Neural cell (in vitro differentiated cells): Measurements from ENCODE around the gene SOAT1. TPM values are rescaled to one million over a fixed set of nuclear protein-coding genes. Genes with fewer than 3 reads are reported as not detected.

Source experiments
- H2AFZ ChIP-seq: fragments of 200-600, 300-800 bp; sonication (generic), shearing (Covaris generic); 2 replicates; pipeline ENCODE4 v1.6.0; 2014; ENCODE audit warnings: low read depth, mild to moderate bottlenecking, antibody characterized with exemption, low read length, moderate library complexity
- H3F3A ChIP-seq: fragments of 200-600 bp; shearing (Covaris generic); 2 replicates; pipeline ENCODE4 v1.6.1; 2016; ENCODE audit warnings: mild to moderate bottlenecking, moderate library complexity, mixed read lengths, antibody characterized with exemption, low read length; ENCODE audit not compliant: insufficient read depth, poor library complexity, severe bottlenecking
- H3K27ac ChIP-seq: fragments of 200-600, 300-800 bp; sonication (generic), shearing (Covaris generic); 2 replicates; pipeline ENCODE4 v1.5.1; 2014; ENCODE audit warnings: mild to moderate bottlenecking, low read length, moderate library complexity
- H3K27me3 ChIP-seq: fragments of 300-800, 200-600 bp; sonication (generic), shearing (Covaris generic); 2 replicates; pipeline ENCODE4 v1.6.0; 2014; ENCODE audit warnings: mild to moderate bottlenecking, low read depth, low read length, moderate library complexity; ENCODE audit not compliant: insufficient read depth
- H3K36me3 ChIP-seq: fragments of 300-800, 200-600 bp; sonication (generic), shearing (Covaris generic); 2 replicates; pipeline ENCODE4 v1.5.1; 2014; ENCODE audit warnings: mild to moderate bottlenecking, antibody characterized with exemption, low read length, moderate library complexity; ENCODE audit not compliant: insufficient read depth
- H3K4me2 ChIP-seq: fragments of 300-800, 200-600 bp; sonication (generic), shearing (Covaris generic); 2 replicates; pipeline ENCODE4 v1.6.0; 2014; ENCODE audit warnings: mild to moderate bottlenecking, low read length
- H3K4me3 ChIP-seq: fragments of 300-800, 200-600 bp; sonication (generic), shearing (Covaris generic); 2 replicates; pipeline ENCODE4 v1.5.1; 2014; ENCODE audit warnings: mild to moderate bottlenecking, low read length, moderate library complexity
- H3K79me2 ChIP-seq: fragments of 200-600 bp; shearing (Covaris generic); replicated peaks from 2 replicates; pipeline ENCODE4 v1.6.0; 2014; ENCODE audit warnings: mild to moderate bottlenecking, low read length, moderate library complexity; ENCODE audit not compliant: insufficient read depth
- H3K9ac ChIP-seq: fragments of 300-800, 200-600 bp; sonication (generic), shearing (Covaris generic); 2 replicates; pipeline ENCODE4 v1.6.1; 2016; ENCODE audit warnings: mild to moderate bottlenecking, low read length, mixed read lengths
- H3K9me2 ChIP-seq: fragments of 200-600 bp; shearing (Covaris generic); 2 replicates; pipeline ENCODE4 v1.6.1; 2016; ENCODE audit warnings: mild to moderate bottlenecking, low read length, mixed read lengths; ENCODE audit not compliant: insufficient read depth
- H3K9me3 ChIP-seq: fragments of 200-600, 300-800 bp; sonication (generic), shearing (Covaris generic); 2 replicates; pipeline ENCODE4 v1.6.1; 2016; ENCODE audit warnings: mild to moderate bottlenecking, mixed run types, low read length, moderate library complexity, mixed read lengths
- H4K20me1 ChIP-seq: fragments of 200-600 bp; shearing (Covaris generic); 2 replicates; pipeline ENCODE4 v1.6.1; 2016; ENCODE audit warnings: mild to moderate bottlenecking, mixed run types; ENCODE audit not compliant: insufficient read depth
- CTCF ChIP-seq: fragments of 450-650 bp; IDR thresholded peaks from 2 replicates; pipeline ENCODE4 v1.5.1; 2014; ENCODE audit warnings: antibody characterized with exemption, mild to moderate bottlenecking, moderate library complexity; ENCODE audit not compliant: poor library complexity, severe bottlenecking
- EP300 ChIP-seq: fragments of 450-650 bp; conservative IDR thresholded peaks from 2 replicates; pipeline ENCODE4 v1.6.1; 2014; ENCODE audit warnings: antibody characterized with exemption, mild to moderate bottlenecking, moderate library complexity; ENCODE audit not compliant: poor library complexity, severe bottlenecking
- EZH2 ChIP-seq: fragments of 200-600, 300-800 bp; shearing (Covaris generic), sonication (generic); IDR thresholded peaks from 2 replicates; pipeline ENCODE4 v1.6.1; 2014; ENCODE audit warnings: antibody characterized with exemption, low read length, borderline replicate concordance, mild to moderate bottlenecking; ENCODE audit not compliant: insufficient read depth, poor library complexity, severe bottlenecking
- MXI1 ChIP-seq: fragments of 450-650 bp; conservative IDR thresholded peaks from 2 replicates; pipeline ENCODE4 v1.6.1; 2014; ENCODE audit warnings: antibody characterized with exemption, mild to moderate bottlenecking; ENCODE audit not compliant: poor library complexity, severe bottlenecking
- POLR2AphosphoS5 ChIP-seq: IDR thresholded peaks from 2 replicates; pipeline ENCODE4 v1.6.1; 2012
- RAD21 ChIP-seq: fragments of 450-650 bp; conservative IDR thresholded peaks from 2 replicates; pipeline ENCODE4 v1.6.1; 2014; ENCODE audit warnings: antibody characterized with exemption, mild to moderate bottlenecking, moderate library complexity
- REST ChIP-seq: IDR thresholded peaks from 2 replicates; pipeline ENCODE4 v1.6.1; 2012; ENCODE audit warnings: borderline replicate concordance
- SMC3 ChIP-seq: fragments of 450-650 bp; conservative IDR thresholded peaks from 2 replicates; pipeline ENCODE4 v1.6.1; 2014; ENCODE audit warnings: antibody characterized with exemption, mild to moderate bottlenecking, moderate library complexity; ENCODE audit not compliant: poor library complexity
- TAF1 ChIP-seq: IDR thresholded peaks from 2 replicates; pipeline ENCODE4 v1.6.1; 2012; ENCODE audit warnings: low read depth
- polyA plus RNA-seq: library from polyadenylated mRNA; depleted of rRNA; stranded (reverse); fragments of >200 nt; gene quantifications from 2 replicates; pipeline ENCODE4 v1.2.3, GENCODE V29; 2014

The SOAT1 gene
- polyA plus RNA-seq, 1 donor from 2014 or later, result 5.7 TPM

GRCh38 chr1:179325836-179326235 lies 32.2 kb downstream of the SOAT1 start:
- Histone ChIP-seq H3K36me3 (no peaks in the 10 kb centered on the region), H3K79me2 (no peaks in the 10 kb centered on the region), H3F3A (no peaks in the 10 kb centered on the region), H2AFZ (no peak overlapping the region), H4K20me1 (no peaks in the 10 kb centered on the region), H3K4me3 (no peak overlapping the region), H3K4me2 (no peak overlapping the region), H3K9ac (no peak overlapping the region), H3K9me3 (no peaks in the 10 kb centered on the region), H3K27me3 (no peaks in the 10 kb centered on the region), H3K27ac (no peak overlapping the region), H3K9me2 (no peaks in the 10 kb centered on the region)
- TF ChIP-seq RAD21, result no peak
- TF ChIP-seq POLR2AphosphoS5, result no peak
- no peak for TF ChIP-seq REST
- TF ChIP-seq EP300, result no peak
- TF ChIP-seq TAF1, result no peak
- no peak for TF ChIP-seq MXI1
- no peak for TF ChIP-seq SMC3
- no peak for TF ChIP-seq EZH2
- TF ChIP-seq CTCF, result no peak

- Histone ChIP-seq H3K9ac (no peak overlapping the region), H3K79me2 (no peaks in the 10 kb centered on the region), H3K27me3 (no peaks in the 10 kb centered on the region), H3K4me2 (no peak overlapping the region), H3K27ac (no peak overlapping the region), H3K9me2 (no peaks in the 10 kb centered on the region), H3K9me3 (no peaks in the 10 kb centered on the region), H4K20me1 (no peaks in the 10 kb centered on the region), H3K4me3 (no peak overlapping the region), H2AFZ (no peak overlapping the region), H3K36me3 (no peaks in the 10 kb centered on the region), H3F3A (no peaks in the 10 kb centered on the region)
- TF ChIP-seq CTCF (no peak), RAD21 (no peak), SMC3 (no peak), MXI1 (no peak), REST (no peak), POLR2AphosphoS5 (no peak), TAF1 (no peak), EP300 (no peak), EZH2 (no peak)
These were observed 33.1 kb downstream of the SOAT1 start for GRCh38 chr1:179326746-179327145.
